Tibial artery (tissue), 4 donors: ENCODE data around the gene ATXN7L2.

ENCODE experiments used
- DNase-seq, 2 donors: peaks; one replicate each; pipeline ENCODE4 v3.0.0-alpha.2; 2019
- H3K27ac ChIP-seq, 2 donors: fragments of 200-600 bp; sonication (generic) in 1 of 2; 1 replicate in 1 of 2; 2 replicates in 1 of 2; pipeline ENCODE4 v1.5.1; 2018 to 2019; ENCODE audit warnings: mild to moderate bottlenecking in 1 of 2
- H3K27me3 ChIP-seq, 2 donors: fragments of 200-600 bp; sonication (generic) in 1 of 2; one replicate each; pipeline versions ENCODE4 v1.5.1 to v1.6.0; 2016 to 2019
- H3K36me3 ChIP-seq, 3 donors: fragments of 200-600 bp; sonication (generic) in 2 of 3; one replicate each; pipeline ENCODE4 v1.5.1; 2016 to 2019; ENCODE audit warnings: mild to moderate bottlenecking in 2 of 3
- H3K4me1 ChIP-seq, 4 donors: fragments of 200-600 bp; sonication (generic) in 2 of 4; 1 replicate in 3 of 4; 2 replicates in 1 of 4; pipeline ENCODE4 v1.5.1; 2016 to 2019
- H3K4me3 ChIP-seq, 2 donors: fragments of 200-600 bp; sonication (generic) in 1 of 2; 1 replicate in 1 of 2; 2 replicates in 1 of 2; pipeline ENCODE4 v1.5.1; 2018 to 2019; ENCODE audit warnings: mild to moderate bottlenecking in 2 of 2
- H3K9me3 ChIP-seq, 3 donors: fragments of 200-600 bp; sonication (generic) in 1 of 3; one replicate each; pipeline ENCODE4 v1.5.1; 2016 to 2019
- intact Hi-C: fragments of 100-400 bp; cut with DNase I; formaldehyde crosslinking; loops from one replicate; pipeline ENCODE4 v1.15.0; 2023; ENCODE audit warnings: low total_unique reads
- TF ChIP-seq, protein P1 (sequence below), 2 experiments: fragments of 200-600 bp in 1 of 2; fragments of 450-650 bp in 1 of 2; IDR thresholded peaks; one replicate each; pipeline ENCODE4 v1.5.1; 2017 to 2019; ENCODE audit warnings: antibody characterized with exemption in 2 of 2, mild to moderate bottlenecking in 1 of 2, moderate library complexity in 1 of 2

Gene ATXN7L2

DNA sequence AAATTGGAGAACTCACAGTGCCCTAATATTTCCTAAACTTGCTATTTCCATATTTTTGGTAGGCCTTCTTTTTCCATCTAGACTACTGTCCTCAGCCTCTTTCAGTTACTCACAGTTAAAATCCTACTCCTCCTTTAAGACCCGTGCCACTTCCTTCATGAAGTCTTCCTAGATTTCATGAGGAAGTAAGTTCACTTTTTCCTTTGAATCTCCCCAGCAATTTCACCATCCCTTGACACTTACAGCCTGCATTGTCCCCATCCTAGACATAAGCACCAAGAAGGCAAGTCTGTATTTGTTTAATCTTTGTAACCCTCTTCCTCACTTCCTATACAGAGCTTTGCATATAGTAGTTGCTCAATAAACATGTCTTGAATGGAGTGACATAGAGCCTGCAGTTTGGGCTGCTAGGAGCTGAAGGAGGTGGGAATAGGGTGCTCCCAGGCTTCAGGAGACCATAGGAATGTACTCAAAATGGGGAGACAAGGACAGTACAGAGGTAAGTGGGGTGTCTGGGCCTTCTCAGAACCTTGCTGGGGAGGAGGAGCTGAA is 50.7 kb downstream of the ATXN7L2 start:
- Histone ChIP-seq H3K4me1 (peaks cover 0 to 31% (median 14%) of the 10 kb centered on the region in 4 donors), H3K36me3 (no peaks in the 10 kb centered on the region), H3K27ac (no peak overlapping the region), H3K27me3 (no peaks in the 10 kb centered on the region), H3K4me3 (no peak overlapping the region), H3K9me3 (no peaks in the 10 kb centered on the region)
- intact Hi-C loops, result loop anchor here (10.0 kb wide), 1 partner anchor 110 kb away; the partner anchor contains the start of gene PSMA5
- no peak for DNase-seq
- TF ChIP-seq, protein P1, sequence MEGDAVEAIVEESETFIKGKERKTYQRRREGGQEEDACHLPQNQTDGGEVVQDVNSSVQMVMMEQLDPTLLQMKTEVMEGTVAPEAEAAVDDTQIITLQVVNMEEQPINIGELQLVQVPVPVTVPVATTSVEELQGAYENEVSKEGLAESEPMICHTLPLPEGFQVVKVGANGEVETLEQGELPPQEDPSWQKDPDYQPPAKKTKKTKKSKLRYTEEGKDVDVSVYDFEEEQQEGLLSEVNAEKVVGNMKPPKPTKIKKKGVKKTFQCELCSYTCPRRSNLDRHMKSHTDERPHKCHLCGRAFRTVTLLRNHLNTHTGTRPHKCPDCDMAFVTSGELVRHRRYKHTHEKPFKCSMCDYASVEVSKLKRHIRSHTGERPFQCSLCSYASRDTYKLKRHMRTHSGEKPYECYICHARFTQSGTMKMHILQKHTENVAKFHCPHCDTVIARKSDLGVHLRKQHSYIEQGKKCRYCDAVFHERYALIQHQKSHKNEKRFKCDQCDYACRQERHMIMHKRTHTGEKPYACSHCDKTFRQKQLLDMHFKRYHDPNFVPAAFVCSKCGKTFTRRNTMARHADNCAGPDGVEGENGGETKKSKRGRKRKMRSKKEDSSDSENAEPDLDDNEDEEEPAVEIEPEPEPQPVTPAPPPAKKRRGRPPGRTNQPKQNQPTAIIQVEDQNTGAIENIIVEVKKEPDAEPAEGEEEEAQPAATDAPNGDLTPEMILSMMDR (IDR thresholded peaks at IDR 0.05), result no peak

- no peaks in the 10 kb centered on the region for H3K27me3 ChIP-seq
- TF ChIP-seq, protein P1 (IDR thresholded peaks at IDR 0.05), result no peak
- H3K9me3 ChIP-seq, result no peaks in the 10 kb centered on the region
- intact Hi-C loops, result loop anchor here (10.0 kb wide), 1 partner anchor 111 kb away; the partner anchor contains the start of gene PSMA5
- H3K36me3 ChIP-seq, result no peaks in the 10 kb centered on the region
- no peak overlapping the region for H3K4me3 ChIP-seq
- H3K27ac ChIP-seq, result peak overlapping the region; percentile 57 to 69
- DNase-seq, result no peak
- peaks cover 0 to 31% (median 14%) of the 10 kb centered on the region in 4 donors for H3K4me1 ChIP-seq
Measured at GRCh38 chr1:109535481-109535880, 51.8 kb downstream of the ATXN7L2 start.

DNA sequence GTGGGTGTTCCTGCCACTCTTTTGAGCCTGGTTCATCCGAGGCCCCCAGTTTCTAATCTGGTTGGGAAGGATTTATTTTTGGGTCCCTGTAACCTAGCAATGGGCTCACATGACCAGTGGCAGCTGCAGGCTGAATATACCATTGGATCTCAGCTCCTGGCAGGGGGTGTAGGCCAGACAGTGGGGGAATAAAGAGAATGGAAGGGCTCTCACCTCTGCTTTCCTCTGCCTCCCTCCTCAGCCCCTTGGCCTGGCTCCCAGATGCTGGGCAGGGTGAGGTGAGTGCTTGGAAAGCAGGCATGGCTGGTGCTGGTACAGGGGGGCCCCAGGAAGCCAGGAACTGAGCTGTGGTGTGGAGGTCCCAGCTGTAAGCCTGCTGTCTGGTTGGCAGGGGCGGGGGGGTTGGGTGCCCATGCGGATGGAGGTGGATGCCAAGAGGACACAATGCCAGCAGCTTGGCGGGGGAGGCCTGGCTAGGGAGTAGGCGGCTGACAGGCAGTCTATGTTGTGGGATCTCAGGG is 52.3 kb downstream of the ATXN7L2 start:
- TF ChIP-seq, protein P1 (IDR thresholded peaks at IDR 0.05), result no peak
- intact Hi-C loops, result loop anchor here (10.0 kb wide), 1 partner anchor 111 kb away; the partner anchor contains the start of gene PSMA5
- Histone ChIP-seq H3K36me3 (no peaks in the 10 kb centered on the region), H3K27me3 (no peaks in the 10 kb centered on the region), H3K4me1 (peaks cover 0 to 31% (median 11%) of the 10 kb centered on the region in 4 donors), H3K9me3 (no peaks in the 10 kb centered on the region), H3K4me3 (no peak overlapping the region), H3K27ac (peak overlapping the region; percentile 57 to 69)
- DNase-seq, result no peak

DNA sequence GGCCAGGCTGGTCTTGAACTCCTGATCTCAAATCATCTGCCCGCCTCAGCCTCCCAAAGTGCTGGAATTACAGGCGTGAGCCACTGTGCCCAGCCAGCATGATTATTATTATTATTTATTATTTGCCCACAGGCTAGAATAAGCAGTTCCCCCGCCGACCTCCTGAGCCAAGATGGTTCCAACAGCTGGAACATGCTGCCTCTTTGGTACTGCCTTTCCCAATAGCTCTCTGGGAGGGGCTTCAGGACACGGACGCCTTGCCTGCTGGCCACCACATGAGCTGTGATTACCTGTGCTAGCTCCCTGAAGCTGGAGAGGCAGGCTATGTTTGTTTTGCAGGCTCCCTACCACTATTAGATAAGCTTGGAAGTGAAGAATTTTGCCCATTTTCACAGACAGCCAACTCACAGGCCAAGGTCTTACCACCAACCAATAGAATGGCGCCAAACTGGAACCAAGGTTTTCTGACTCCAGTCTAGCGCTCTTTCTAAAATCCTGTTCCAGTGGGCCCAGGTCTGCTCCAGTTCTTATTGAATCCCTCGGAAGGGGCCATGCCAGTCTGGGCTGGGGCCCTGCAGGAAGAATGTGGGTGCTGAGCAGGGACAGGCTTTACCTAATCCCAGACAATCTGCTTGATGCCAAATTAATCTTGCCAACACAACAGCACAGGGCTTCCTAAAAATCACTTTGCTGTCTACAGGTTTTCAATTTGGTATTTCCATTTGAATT is 53.9 kb downstream of the ATXN7L2 start:
- H3K27ac ChIP-seq, result no peak overlapping the region
- TF ChIP-seq, protein P1 (IDR thresholded peaks at IDR 0.05), result no peak
- intact Hi-C loops, result loop anchor here (10.0 kb wide), 1 partner anchor 113 kb away; the partner anchor contains the start of gene PSMA5

DNA sequence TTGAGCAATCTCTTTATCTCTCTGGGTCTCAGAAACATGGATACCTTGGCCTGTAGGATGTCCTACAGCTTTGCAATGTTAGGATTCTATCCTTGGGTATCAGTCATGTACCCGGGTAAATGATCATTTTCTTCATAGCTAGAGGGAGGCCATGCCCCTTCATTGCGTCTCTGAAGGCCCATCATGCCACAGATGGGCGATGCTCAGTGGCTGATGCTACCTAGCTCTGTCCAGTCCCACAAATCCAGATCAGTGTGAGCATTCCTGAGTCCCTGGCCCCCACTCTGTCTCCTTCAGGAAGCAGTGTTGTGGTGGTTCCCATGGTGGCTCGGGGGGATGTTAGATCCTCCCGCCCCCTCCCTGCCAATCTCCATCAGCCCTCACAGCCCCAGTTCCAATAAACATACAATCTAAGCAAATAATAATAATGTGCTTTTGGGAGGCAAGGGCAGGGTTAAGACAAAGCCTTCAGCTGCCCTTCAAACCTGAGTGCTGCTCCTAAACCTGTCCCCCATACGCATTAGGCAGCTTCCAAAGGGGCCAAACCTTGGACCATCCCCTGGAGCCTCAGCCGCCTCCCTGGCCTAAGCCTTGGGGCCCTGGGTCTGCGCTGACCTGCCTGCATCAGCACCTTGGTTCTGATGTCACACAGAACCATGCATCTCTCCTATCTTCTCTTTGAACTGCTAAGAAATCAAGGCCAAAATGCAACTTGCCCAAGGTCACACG is 55.3 kb downstream of the ATXN7L2 start:
- Histone ChIP-seq H3K4me3 (no peak overlapping the region), H3K9me3 (no peaks in the 10 kb centered on the region), H3K27me3 (peaks cover 0 to 3% of the 10 kb centered on the region in 2 donors), H3K36me3 (no peaks in the 10 kb centered on the region), H3K4me1 (peaks cover 0 to 14% (median 2%) of the 10 kb centered on the region in 4 donors), H3K27ac (no peak overlapping the region)
- no peak for DNase-seq
- TF ChIP-seq, protein P1 (IDR thresholded peaks at IDR 0.05), result no peak
- intact Hi-C loops, result loop anchor here (10.0 kb wide), 1 partner anchor 114 kb away; the partner anchor contains the start of gene PSMA5

More for the DNA sequence above, 53.9 kb downstream of the ATXN7L2 start:
- Histone ChIP-seq H3K4me3 (no peak overlapping the region), H3K27me3 (no peaks in the 10 kb centered on the region), H3K9me3 (no peaks in the 10 kb centered on the region), H3K4me1 (peaks cover 0 to 18% (median 5%) of the 10 kb centered on the region in 4 donors), H3K36me3 (no peaks in the 10 kb centered on the region)
- no peak for DNase-seq
